ENCODE measurements around the gene PPP3CA.

Gene PPP3CA

GRCh38 chr4:100984901-100985300 lies 362.4 kb downstream of the PPP3CA start:
- no peak for DNase-seq

GRCh38 chr4:100983426-100983825 lies 363.9 kb downstream of the PPP3CA start:
- no peak for DNase-seq

GRCh38 chr4:100982345-100982744 lies 365.0 kb downstream of the PPP3CA start:
- no peak for DNase-seq

GRCh38 chr4:100981447-100982204 lies 365.7 kb downstream of the PPP3CA start:
- no peak for DNase-seq

GRCh38 chr4:100979736-100980135 lies 367.6 kb downstream of the PPP3CA start:
- DNase-seq = no peak

- DNase-seq = no peak
Measured at GRCh38 chr4:100977746-100978397, 369.5 kb downstream of the PPP3CA start.

GRCh38 chr4:100977274-100977673 lies 370.1 kb downstream of the PPP3CA start:
- DNase-seq = no peak
